ENCODE measurements around the gene IGF1R. TPM values are rescaled to one million over a fixed set of nuclear protein-coding genes. Genes with fewer than 3 reads are reported as not detected.

IGF1R gene
- total RNA-seq, 1 donor from 2014 or later = 33.3 TPM

- intact Hi-C loops (cut with micrococcal nuclease) = no loop called here
- DNase-seq (no peak), ATAC-seq (no peak)
These were observed 210.8 kb downstream of the IGF1R start for GRCh38 chr15:98859149-98859548.

GRCh38 chr15:98860281-98861041 lies 212.1 kb downstream of the IGF1R start:
- peak; percentile 34 for ATAC-seq

DNA sequence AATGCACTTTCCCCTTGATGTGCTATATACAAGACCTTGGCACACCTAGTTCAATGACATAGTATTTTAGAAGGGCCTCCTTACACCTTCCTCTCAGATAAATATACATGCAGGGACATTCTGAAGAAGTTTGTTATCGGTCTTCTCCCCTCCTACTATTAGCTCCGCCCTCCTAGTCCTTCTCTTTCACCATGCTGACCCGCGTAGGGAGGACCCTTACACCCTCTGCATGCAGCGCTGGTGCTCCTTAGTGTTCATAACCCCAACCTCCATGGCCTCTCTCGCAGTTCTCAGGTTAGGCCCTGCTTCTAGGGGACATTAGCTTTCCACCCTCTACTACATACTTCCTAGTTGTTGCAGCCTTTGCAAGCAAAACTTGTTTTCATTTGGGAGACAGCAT lies 212.8 kb downstream of the IGF1R start:
- intact Hi-C loops (cut with micrococcal nuclease) = no loop called here
- DNase-seq (no peak), ATAC-seq (no peak)

More at GRCh38 chr15:98860281-98861041, 212.1 kb downstream of the IGF1R start:
- intact Hi-C loops (cut with micrococcal nuclease) = no loop called here
- DNase-seq = no peak

GRCh38 chr15:98863983-98864382 lies 215.6 kb downstream of the IGF1R start:
- no peak for DNase-seq
- intact Hi-C loops (cut with micrococcal nuclease) = no loop called here
- ATAC-seq = no peak

- peak; percentile 89 for ATAC-seq
- DNase-seq = peak; percentile 86
- intact Hi-C loops (cut with micrococcal nuclease) = no loop called here
These were observed 217.3 kb downstream of the IGF1R start for GRCh38 chr15:98865397-98866339.

GRCh38 chr15:98866511-98866910 lies 218.2 kb downstream of the IGF1R start:
- ATAC-seq = no peak
- no peak for DNase-seq
- intact Hi-C loops (cut with micrococcal nuclease) = no loop called here

DNA sequence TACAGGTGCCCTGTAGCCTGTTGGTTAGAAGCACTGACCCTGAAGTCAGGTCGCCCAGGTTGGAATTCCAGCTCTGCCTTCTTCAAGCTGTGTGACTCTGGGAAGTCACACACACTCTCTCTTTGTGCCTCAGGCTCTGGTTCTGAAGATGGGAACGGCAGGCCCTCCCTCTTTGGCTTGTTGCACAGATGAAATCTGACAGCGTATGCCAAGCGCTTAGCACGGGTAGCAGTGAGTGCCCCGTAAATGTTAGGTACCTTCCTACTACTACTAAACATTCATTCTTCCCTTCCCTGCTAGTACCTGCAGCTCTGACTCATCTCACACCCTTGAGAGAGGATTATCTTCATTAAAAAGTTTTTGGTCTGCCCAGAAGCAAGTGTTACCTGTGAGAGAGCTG lies 220.2 kb downstream of the IGF1R start:
- no peak for ATAC-seq
- no peak for DNase-seq
- intact Hi-C loops (cut with micrococcal nuclease) = no loop called here

- ATAC-seq (peak; percentile 91), DNase-seq (peak; percentile 82)
- intact Hi-C loops (cut with micrococcal nuclease) = no loop called here
These were observed 222.4 kb downstream of the IGF1R start for GRCh38 chr15:98870788-98871187.

DNA sequence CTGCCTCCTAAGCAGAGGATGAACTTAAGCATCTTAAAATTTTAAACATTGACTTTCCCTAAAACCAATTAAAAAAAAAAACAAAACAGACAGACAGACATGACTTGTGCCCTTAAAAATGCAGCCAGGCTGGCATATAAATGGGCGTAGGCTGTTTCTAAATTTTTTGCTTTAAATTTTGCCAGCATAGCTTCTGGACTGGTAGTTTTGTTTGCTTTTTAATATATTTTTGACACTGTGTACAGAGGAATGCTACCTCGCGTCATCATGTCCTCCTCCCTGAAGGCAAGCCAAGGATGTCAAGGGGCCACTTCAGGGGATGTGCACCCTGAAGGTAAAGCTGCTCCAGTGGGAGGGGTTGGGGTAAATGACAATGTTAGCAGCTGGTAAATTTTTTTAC lies 224.4 kb downstream of the IGF1R start:
- intact Hi-C loops (cut with micrococcal nuclease) = no loop called here
- ATAC-seq (no peak), DNase-seq (no peak)

DNA sequence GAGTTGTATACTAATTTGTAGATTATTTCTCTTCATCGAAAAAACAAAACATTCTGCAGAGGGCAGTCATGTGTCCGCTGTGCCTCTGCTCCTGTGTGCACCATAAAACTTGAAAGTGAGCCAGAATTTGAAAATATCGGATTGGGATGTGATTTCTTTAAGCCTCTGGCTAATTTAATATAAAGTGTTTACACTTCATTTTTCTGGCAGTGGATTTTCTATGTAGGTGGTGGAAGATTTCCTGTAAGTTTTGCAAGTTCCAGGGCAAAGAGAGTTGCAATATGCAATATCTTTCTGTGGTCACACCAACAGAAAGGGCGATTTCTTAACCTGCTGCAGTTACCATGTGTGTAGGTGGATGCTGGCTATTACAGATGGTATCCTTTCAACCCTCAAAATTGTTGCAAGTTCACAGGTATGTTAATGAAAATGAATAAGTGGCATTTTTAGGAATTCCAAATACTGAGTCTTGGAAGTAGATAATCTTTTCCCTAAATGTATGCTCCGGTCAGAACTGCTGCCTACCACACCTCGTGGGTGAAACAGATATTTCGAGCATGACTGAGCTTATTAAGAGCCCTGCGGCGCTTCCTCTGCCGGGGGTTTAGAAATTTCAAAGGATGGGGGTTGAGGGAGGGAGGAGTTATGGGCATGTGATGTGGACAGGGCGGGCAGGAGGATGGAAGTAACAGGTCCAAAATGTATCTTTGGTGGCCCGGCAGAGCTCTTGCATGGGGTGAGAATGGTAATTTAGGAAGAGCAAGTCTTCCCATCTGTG lies 225.3 kb downstream of the IGF1R start:
- DNase-seq = no peak
- no peak for ATAC-seq
- intact Hi-C loops (cut with micrococcal nuclease) = no loop called here

GRCh38 chr15:98874370-98874769 lies 226.0 kb downstream of the IGF1R start:
- intact Hi-C loops (cut with micrococcal nuclease) = no loop called here
- DNase-seq = no peak
- no peak for ATAC-seq

DNA sequence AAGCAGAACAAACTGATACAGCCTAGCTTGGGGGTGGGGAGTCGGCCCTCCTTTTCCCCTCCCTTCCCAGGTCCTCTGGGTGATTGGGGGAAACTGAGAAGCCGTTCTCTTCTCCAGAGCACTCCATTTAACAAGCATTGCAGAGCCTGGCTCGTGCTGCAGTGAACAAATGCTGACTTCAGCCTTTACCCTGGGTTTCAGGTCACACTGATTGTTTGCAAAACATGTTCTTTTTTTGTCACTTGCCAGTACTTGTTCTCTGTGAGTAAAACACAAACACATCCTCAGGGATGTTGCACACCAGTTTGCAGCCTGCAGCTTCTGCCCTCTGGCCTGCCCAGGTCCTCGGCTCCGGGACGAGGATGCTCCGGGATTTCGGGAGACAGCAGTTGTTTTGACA lies 226.4 kb downstream of the IGF1R start:
- intact Hi-C loops (cut with micrococcal nuclease) = no loop called here
- ATAC-seq (no peak), DNase-seq (no peak)

DNA sequence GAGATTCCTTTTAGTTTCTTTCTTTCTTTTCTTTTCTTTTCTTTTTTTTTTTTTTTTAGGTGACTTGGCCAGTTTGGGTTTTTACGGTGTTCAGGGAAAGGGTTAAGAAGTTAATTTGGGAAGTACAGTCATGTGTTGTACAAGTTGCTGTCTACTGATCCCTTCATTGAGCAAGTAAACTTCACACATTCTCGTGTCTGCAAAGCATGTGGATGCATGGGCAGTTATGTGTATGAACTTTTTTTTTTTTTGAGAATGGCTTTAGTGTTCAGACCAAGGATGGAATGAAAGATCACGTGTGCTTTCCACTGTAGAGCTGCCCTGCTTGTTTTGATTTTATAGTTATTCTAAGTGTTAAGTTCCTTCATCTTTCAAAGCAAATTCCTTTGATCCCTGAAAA lies 227.0 kb downstream of the IGF1R start:
- intact Hi-C loops (cut with micrococcal nuclease) = no loop called here
- ATAC-seq = no peak
- no peak for DNase-seq

DNA sequence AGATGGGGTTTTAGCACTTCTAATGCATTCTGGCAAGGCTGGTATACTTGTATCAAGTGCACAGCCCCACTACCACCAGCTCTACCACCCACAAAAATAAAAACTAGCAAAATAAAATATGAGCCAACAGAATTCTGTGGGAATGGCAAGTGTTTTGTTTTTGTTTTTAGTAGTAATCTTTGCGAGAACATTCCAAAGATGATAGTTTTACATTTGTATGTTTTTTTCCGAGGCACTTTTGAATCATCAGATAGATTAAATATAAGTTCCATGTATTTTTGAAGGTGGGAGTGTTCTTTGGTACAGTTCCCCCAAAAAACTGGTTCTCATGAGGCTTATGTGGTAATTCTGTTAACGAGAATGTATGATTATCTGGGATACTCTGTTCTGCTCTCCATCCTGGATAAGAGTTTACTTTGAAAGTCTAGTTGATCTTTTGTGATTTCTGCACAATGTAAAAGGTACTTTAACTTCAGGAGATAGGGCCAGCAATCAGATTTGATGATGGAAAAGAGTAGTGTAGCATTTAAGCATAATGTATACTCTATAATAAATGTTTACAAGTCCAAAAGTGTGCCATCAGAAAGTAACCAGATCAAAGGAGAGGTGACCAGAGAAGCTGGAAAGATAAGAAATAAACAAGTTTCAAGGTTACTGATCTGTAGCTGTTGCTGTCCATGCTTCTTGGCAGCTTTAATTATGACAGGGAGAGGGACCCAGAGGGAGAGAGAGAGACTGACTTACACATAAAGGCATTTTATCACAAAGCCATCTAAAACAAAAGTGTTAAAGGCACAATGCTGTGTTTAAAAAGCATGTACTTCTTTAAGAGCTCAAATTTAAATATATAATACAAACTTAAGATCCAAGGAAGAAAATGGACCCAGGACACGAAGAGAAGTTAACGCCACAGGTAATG lies 228.4 kb downstream of the IGF1R start:
- ATAC-seq = peak; percentile 26
- intact Hi-C loops (cut with micrococcal nuclease) = no loop called here
- DNase-seq = no peak

DNA sequence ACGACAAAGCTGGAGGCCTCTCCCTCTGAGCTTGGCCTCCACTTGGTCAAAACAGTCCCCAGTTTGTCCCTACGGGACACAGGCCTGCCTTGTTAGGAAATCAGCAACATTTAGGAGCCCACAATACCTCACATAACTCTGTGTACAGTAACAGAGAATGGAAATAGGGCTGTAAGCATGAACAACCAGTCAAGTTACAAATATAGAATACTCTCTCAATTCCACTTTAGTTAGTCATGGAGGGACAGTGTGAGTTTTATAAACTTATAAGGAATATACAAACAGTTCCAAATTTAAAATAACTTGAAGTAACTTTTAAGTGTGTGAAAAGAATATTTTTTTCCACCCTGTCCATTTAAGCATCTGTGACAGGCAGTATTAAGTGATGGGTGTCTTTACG lies 229.8 kb downstream of the IGF1R start:
- DNase-seq = no peak
- intact Hi-C loops (cut with micrococcal nuclease) = no loop called here
- ATAC-seq = peak; percentile 61

- no peak for ATAC-seq
- intact Hi-C loops (cut with micrococcal nuclease) = no loop called here
- DNase-seq = no peak
These were observed 230.5 kb downstream of the IGF1R start for GRCh38 chr15:98878862-98879261.

DNA sequence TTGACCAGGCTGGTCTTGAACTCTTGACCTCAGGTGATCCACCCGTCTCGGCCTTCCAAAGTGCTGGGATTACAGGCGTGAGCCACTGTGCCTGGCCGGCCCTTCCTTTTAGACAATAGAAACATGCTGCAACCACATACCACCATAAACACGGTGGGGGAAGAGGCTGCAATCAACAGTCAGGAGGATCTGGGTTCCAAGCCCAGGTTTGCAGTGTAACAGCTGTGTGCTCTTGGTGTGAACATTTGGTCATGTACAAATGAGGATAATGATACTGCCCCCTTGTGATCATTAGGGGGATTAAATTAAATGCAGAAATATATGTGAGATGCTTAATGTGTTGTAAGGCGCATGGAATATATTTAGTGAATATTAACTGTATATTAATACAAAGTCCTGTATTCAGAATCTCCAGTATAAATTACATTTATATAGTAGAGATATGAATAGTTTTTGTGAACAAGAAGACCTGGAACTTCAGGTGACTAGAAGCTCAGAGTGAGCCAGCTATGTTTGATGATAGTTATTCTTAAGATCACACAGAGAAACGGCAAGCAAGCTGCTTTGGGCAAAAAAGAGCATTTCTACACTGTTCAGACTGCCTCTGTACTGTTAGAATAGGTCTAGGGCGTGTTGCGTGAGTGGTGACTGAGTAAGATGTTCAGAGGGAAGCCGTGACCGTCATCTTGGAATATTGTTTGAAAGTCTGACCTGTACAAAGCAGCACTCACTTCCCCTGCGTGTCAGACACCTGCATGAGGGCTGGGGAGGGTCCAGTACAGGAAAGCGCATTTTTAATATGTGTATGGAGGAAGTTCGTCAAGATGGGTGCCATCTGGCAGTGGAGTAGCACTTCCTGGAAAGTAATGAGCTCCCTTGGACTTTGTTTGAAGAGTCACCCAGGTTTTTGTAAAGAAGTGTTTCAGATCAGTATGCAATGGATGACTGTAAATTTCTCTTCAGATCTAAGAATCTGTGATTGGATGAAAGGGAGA lies 233.5 kb downstream of the IGF1R start:
- DNase-seq (no peak), ATAC-seq (peak; percentile 24)
- intact Hi-C loops (cut with micrococcal nuclease) = no loop called here

All from left ventricle myocardium superior (tissue), 1 donor.